Keratinocyte (primary cell): Measurements from ENCODE around the gene DNAJB8. TPM values are rescaled to one million over a fixed set of nuclear protein-coding genes. Genes with fewer than 3 reads are reported as not detected.

Experiments
- DNase-seq: peaks from one replicate; pipeline ENCODE4 v3.0.0-alpha.2; 2011; ENCODE audit warnings: low read depth, missing footprints, low spot score
- FAIRE-seq: peaks from 2 replicates; lab custom pipeline; 2011; peaks lifted over from hg19 to GRCh38; lab: Jason Lieb, UNC
- H2AFZ ChIP-seq: 2 replicates; pipeline ENCODE4 v1.6.0; 2012; ENCODE audit warnings: low read length, control low read depth, inconsistent platforms; ENCODE audit not compliant: control insufficient read depth
- H3K27ac ChIP-seq: 2 replicates; pipeline ENCODE4 v1.5.1; 2011; ENCODE audit warnings: low read length; ENCODE audit not compliant: control insufficient read depth, insufficient read depth
- H3K27me3 ChIP-seq: 3 replicates; pipeline ENCODE4 v1.6.0; 2011; ENCODE audit warnings: low read length; ENCODE audit not compliant: control insufficient read depth, insufficient read depth; ENCODE audit errors: extremely low read depth
- H3K36me3 ChIP-seq, 2 experiments: 2 replicates in 1 of 2; 3 replicates in 1 of 2; pipeline ENCODE4 v1.5.1; 2011; ENCODE audit warnings: low read length in 2 of 2, mild to moderate bottlenecking in 1 of 2; ENCODE audit not compliant: control insufficient read depth in 2 of 2, insufficient read depth in 2 of 2; ENCODE audit errors: extremely low read depth in 1 of 2
- H3K4me1 ChIP-seq: 3 replicates; pipeline ENCODE4 v1.5.1; 2011; ENCODE audit warnings: low read length; ENCODE audit not compliant: control insufficient read depth, insufficient read depth; ENCODE audit errors: extremely low read depth
- H3K4me2 ChIP-seq: 3 replicates; pipeline ENCODE4 v1.6.0; 2011; ENCODE audit warnings: low read depth, low read length; ENCODE audit not compliant: control insufficient read depth, insufficient read depth; ENCODE audit errors: extremely low read depth
- H3K4me3 ChIP-seq, 3 experiments: fragments of 200-600 bp in 1 of 3; sonication (generic) in 1 of 3; 2 replicates in 2 of 3; 3 replicates in 1 of 3; pipeline ENCODE4 v1.5.1; 2011 to 2016; ENCODE audit warnings: low read length in 3 of 3, mild to moderate bottlenecking in 3 of 3, control low read depth in 2 of 3, inconsistent platforms in 1 of 3, low read depth in 1 of 3, mixed read lengths in 1 of 3, mixed run types in 1 of 3, moderate library complexity in 1 of 3; ENCODE audit not compliant: control insufficient read depth in 2 of 3, insufficient read depth in 2 of 3; ENCODE audit errors: extremely low read depth in 1 of 3
- H3K79me2 ChIP-seq: 2 replicates; pipeline ENCODE4 v1.6.0; 2012; ENCODE audit warnings: low read length; ENCODE audit not compliant: control insufficient read depth, insufficient read depth
- H3K9ac ChIP-seq: 3 replicates; pipeline ENCODE4 v1.6.0; 2011; ENCODE audit warnings: low read length; ENCODE audit not compliant: control insufficient read depth, insufficient read depth; ENCODE audit errors: extremely low read depth
- H3K9me1 ChIP-seq: 3 replicates; pipeline ENCODE4 v1.6.0; 2011; ENCODE audit warnings: low read length; ENCODE audit not compliant: control insufficient read depth, insufficient read depth; ENCODE audit errors: extremely low read depth
- H3K9me3 ChIP-seq: 2 replicates; pipeline ENCODE4 v1.5.1; 2012; ENCODE audit warnings: low read depth, low read length; ENCODE audit not compliant: control insufficient read depth
- H4K20me1 ChIP-seq: 3 replicates; pipeline ENCODE4 v1.6.0; 2011; ENCODE audit warnings: low read length; ENCODE audit not compliant: control insufficient read depth, insufficient read depth; ENCODE audit errors: extremely low read depth
- EZH2 ChIP-seq: IDR thresholded peaks from one replicate; pipeline ENCODE4 v1.6.1; 2012; ENCODE audit warnings: inconsistent platforms, mild to moderate bottlenecking, low read length, moderate library complexity
- dilution Hi-C: fragments of 300-500 bp; cut with MboI; formaldehyde crosslinking; loops from one replicate; pipeline ENCODE4 v1.7.0; 2020; ENCODE audit warnings: low sequenced_read_pairs; ENCODE audit not compliant: extremely low pct_ligation_motif_present
- polyA plus RNA-seq, 5 experiments: library from polyadenylated mRNA; depleted of rRNA in 3 of 5; stranded (reverse) in 3 of 5; stranded (forward) in 1 of 5; unstranded in 1 of 5; fragments of >200 nt; gene quantifications; 1 replicate in 1 of 5; 2 replicates in 3 of 5; 3 replicates in 1 of 5; pipeline versions ENCODE4 v1.2.1 to v1.2.3, GENCODE V29; 2011 to 2012; ENCODE audit warnings: missing spikeins in 2 of 5, low read depth in 1 of 5, low replicate concordance in 1 of 5
- TF ChIP-seq, protein P1 (sequence below), 3 experiments: IDR thresholded peaks in 1 of 3; conservative IDR thresholded peaks in 1 of 3; optimal IDR thresholded peaks in 1 of 3; 2 replicates in 2 of 3; 3 replicates in 1 of 3; pipeline versions ENCODE3 to v1.5.1; 2011; ENCODE audit warnings: low read length in 3 of 3, mild to moderate bottlenecking in 3 of 3, moderate library complexity in 2 of 3, control low read depth in 1 of 3, inconsistent platforms in 1 of 3; ENCODE audit not compliant: insufficient read depth in 2 of 3; ENCODE audit errors: extremely low read depth in 1 of 3

DNAJB8 gene
- polyA plus RNA-seq, 1 donor (not counting 4 experiments of a cell fraction or from before 2014, with no cell fraction given), result not detected

DNA sequence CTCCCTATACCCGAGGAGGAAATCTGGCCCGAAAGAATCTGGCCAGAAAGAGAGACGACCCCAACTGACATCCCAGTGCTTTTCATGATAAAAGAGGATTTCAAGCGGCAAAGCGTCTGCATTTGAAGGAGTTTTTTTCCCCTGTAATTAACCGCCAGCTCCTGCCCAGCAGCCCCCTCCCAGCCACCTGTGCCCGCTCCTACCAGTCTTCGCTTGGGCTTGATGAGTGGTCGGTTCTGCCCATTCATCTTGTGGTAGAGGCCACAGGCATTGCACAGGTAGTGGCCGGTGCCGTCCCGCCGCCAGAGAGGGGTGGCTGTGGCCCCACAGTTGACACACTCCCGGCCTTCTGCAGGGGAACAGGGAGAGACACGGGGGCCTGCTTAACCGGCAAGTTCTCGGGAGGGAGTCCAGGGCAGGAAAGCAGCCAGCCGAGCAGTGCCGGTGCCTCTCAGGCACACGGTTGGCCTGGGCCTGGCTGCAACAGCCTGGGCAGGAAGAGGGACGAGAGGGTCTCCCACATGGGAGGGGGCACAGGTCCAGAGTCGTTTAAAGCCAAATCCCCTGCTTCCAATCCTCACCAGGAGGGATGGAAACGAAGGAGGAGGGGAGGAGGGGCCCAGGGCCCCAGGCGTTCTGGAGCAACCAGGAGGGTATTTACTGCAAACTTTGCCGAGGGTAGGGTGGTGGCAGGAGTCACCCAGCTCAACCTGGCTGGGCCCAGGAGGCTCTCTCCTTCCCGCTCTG lies 17.1 kb upstream of the DNAJB8 start:
- FAIRE-seq, result no peak
- Histone ChIP-seq H3K4me3 (no peak overlapping the region), H3K9me1 (no peaks in the 10 kb centered on the region), H3K9me3 (no peaks in the 10 kb centered on the region), H3K36me3 (no peaks in the 10 kb centered on the region), H3K4me1 (peaks cover 16% of the 10 kb centered on the region), H3K79me2 (no peaks in the 10 kb centered on the region), H3K9ac (no peak overlapping the region), H3K27me3 (peaks cover 92% of the 10 kb centered on the region), H3K4me2 (no peak overlapping the region), H3K27ac (no peak overlapping the region), H4K20me1 (peaks cover 6% of the 10 kb centered on the region), H2AFZ (no peak overlapping the region)
- DNase-seq, result no peak
- TF ChIP-seq EZH2, result peak; percentile 84
- TF ChIP-seq, protein P1, sequence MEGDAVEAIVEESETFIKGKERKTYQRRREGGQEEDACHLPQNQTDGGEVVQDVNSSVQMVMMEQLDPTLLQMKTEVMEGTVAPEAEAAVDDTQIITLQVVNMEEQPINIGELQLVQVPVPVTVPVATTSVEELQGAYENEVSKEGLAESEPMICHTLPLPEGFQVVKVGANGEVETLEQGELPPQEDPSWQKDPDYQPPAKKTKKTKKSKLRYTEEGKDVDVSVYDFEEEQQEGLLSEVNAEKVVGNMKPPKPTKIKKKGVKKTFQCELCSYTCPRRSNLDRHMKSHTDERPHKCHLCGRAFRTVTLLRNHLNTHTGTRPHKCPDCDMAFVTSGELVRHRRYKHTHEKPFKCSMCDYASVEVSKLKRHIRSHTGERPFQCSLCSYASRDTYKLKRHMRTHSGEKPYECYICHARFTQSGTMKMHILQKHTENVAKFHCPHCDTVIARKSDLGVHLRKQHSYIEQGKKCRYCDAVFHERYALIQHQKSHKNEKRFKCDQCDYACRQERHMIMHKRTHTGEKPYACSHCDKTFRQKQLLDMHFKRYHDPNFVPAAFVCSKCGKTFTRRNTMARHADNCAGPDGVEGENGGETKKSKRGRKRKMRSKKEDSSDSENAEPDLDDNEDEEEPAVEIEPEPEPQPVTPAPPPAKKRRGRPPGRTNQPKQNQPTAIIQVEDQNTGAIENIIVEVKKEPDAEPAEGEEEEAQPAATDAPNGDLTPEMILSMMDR (optimal IDR thresholded peaks at IDR 0.05 in 1 of 3, IDR thresholded peaks at IDR 0.05 in 1 of 3, conservative IDR thresholded peaks at IDR 0.05 in 1 of 3; ENCODE audit: extremely low read depth in 1 of 3, insufficient read depth in 2 of 3, low read length in 3 of 3), result no peak
- dilution Hi-C loops, result no loop called here

DNA sequence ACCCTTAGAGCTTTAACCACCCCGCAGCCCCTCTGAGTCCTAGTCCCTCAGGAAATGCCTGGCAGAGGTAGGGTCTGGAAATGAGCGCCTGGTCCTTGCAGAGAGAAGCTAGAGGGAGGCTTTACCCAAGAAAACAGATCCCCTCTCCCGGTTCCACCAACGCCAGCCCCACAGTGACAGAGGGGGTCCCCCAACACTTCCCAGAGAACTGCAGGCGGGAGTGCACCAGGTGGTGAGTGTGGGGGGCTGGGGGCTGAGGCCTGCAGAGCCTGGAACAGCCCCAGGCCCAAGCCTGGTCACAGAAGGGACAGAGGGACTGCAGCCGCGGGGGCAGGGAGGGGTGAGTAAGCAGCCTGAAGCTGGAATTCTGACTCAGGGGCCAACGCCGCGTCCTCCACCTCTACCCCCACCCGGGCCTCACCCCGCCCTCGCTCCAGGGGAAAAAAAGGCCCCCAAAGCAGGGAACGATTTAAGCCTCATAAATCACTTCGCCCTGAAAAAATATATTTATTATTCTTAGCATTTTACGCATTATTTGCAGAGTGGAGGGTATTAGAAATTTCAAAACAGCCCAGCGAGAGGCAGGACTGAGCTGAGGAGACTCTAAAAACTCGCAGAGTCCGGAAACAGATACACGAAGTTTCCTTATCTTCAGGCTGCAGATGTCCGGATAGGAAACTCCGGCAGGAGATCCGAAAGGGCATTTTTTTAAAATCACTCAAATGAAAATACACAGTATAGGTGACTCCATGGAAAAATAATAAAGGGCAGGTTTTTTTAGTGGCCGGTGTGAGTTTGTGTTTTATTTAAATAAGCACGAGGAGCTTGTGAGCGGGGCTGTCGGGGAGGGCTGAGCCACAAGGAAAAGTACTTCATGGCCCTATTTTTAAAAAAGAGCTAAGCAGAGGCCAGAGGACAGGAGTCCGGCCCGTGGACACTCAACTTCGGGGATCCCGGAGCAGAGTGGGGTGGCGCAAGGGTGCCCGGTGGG lies 16.3 kb upstream of the DNAJB8 start:
- TF ChIP-seq, protein P1 (optimal IDR thresholded peaks at IDR 0.05 in 1 of 3, IDR thresholded peaks at IDR 0.05 in 1 of 3, conservative IDR thresholded peaks at IDR 0.05 in 1 of 3; ENCODE audit: extremely low read depth in 1 of 3, insufficient read depth in 2 of 3, low read length in 3 of 3), result no peak
- TF ChIP-seq EZH2, result no peak
- peaks cover 12% of the 10 kb centered on the region for H3K4me1 ChIP-seq
- no peak for FAIRE-seq
- H2AFZ ChIP-seq, result no peak overlapping the region
- H3K36me3 ChIP-seq, result no peaks in the 10 kb centered on the region
- DNase-seq, result no peak
- no peak overlapping the region for H3K4me3 ChIP-seq
- no peaks in the 10 kb centered on the region for H3K79me2 ChIP-seq
- H3K4me2 ChIP-seq, result peak overlapping the region; percentile 22
- H4K20me1 ChIP-seq, result peaks cover 6% of the 10 kb centered on the region
- H3K9me1 ChIP-seq, result no peaks in the 10 kb centered on the region
- H3K9ac ChIP-seq, result no peak overlapping the region
- dilution Hi-C loops, result no loop called here
- no peaks in the 10 kb centered on the region for H3K9me3 ChIP-seq
- peaks cover 84% of the 10 kb centered on the region for H3K27me3 ChIP-seq
- no peak overlapping the region for H3K27ac ChIP-seq
